Activated CD4-positive, alpha-beta T cell treated with anti-CD3 and anti-CD28 coated beads for 36 hours (primary cell): ENCODE results near the gene OSBPL10. TPM values are rescaled to one million over a fixed set of nuclear protein-coding genes. Genes with fewer than 3 reads are reported as not detected.
"Not testable (repeated sequence)": the region's sequence is repeated elsewhere in the genome, so short reads cannot be mapped to it uniquely, and the experiment has no call there.

Source experiments
- ATAC-seq: fragments of 200-7000 bp; cut with Tn5 transposase; one replicate; pipeline ENCODE4 v1.10.0; 2021; ENCODE audit warnings: mild to moderate bottlenecking, moderate library complexity
- CTCF ChIA-PET: fragments of 350-600 bp; sonication (Branson Sonifier 250); formaldehyde crosslinking; loops from one replicate; lab custom pipeline; 2021; ENCODE audit warnings: antibody characterized with exemption; lab: Charles Lee
- POLR2A ChIA-PET: fragments of 350-600 bp; sonication (Branson Sonifier 250); formaldehyde crosslinking; loops from one replicate; lab custom pipeline; 2021; ENCODE audit warnings: antibody characterized with exemption, inconsistent platforms; lab: Charles Lee
- DNase-seq: peaks from one replicate; pipeline ENCODE4 v3.0.0-alpha.2; 2020
- H3K27ac Mint-ChIP-seq: one replicate; pipeline ENCODE4 v1.8.0; 2021; ENCODE audit warnings: mixed read lengths
- H3K27me3 Mint-ChIP-seq: one replicate; pipeline ENCODE4 v1.8.0; 2021; ENCODE audit warnings: mixed read lengths
- H3K36me3 Mint-ChIP-seq: one replicate; pipeline ENCODE4 v1.8.0; 2021; ENCODE audit warnings: low read depth, mixed read lengths
- H3K4me1 Mint-ChIP-seq: one replicate; pipeline ENCODE4 v1.8.0; 2021; ENCODE audit warnings: mixed read lengths
- H3K4me3 Mint-ChIP-seq: one replicate; pipeline ENCODE4 v1.8.0; 2021; ENCODE audit warnings: mild to moderate bottlenecking, moderate library complexity, mixed read lengths
- H3K9me3 Mint-ChIP-seq: one replicate; pipeline ENCODE4 v1.8.0; 2021; ENCODE audit warnings: low read depth, mixed read lengths
- intact Hi-C, 2 experiments: fragments of 100-400 bp; cut with DNase I in 1 of 2; cut with micrococcal nuclease in 1 of 2; formaldehyde crosslinking; loops; one replicate each; pipeline versions ENCODE4 v1.14.2 to v1.15.1; 2022 to 2024; cut with DNase I, micrococcal nuclease
- total RNA-seq, 2 experiments: library from RNA; stranded (reverse); gene quantifications; one replicate each; pipeline ENCODE4 v1.2.3, GENCODE V29; 2021

The OSBPL10 gene, protein sequence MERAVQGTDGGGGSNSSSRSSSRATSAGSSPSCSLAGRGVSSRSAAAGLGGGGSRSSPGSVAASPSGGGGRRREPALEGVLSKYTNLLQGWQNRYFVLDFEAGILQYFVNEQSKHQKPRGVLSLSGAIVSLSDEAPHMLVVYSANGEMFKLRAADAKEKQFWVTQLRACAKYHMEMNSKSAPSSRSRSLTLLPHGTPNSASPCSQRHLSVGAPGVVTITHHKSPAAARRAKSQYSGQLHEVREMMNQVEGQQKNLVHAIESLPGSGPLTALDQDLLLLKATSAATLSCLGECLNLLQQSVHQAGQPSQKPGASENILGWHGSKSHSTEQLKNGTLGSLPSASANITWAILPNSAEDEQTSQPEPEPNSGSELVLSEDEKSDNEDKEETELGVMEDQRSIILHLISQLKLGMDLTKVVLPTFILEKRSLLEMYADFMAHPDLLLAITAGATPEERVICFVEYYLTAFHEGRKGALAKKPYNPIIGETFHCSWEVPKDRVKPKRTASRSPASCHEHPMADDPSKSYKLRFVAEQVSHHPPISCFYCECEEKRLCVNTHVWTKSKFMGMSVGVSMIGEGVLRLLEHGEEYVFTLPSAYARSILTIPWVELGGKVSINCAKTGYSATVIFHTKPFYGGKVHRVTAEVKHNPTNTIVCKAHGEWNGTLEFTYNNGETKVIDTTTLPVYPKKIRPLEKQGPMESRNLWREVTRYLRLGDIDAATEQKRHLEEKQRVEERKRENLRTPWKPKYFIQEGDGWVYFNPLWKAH
- 10 to 100 TPM; 11.2 to 11.8 TPM for total RNA-seq

DNA sequence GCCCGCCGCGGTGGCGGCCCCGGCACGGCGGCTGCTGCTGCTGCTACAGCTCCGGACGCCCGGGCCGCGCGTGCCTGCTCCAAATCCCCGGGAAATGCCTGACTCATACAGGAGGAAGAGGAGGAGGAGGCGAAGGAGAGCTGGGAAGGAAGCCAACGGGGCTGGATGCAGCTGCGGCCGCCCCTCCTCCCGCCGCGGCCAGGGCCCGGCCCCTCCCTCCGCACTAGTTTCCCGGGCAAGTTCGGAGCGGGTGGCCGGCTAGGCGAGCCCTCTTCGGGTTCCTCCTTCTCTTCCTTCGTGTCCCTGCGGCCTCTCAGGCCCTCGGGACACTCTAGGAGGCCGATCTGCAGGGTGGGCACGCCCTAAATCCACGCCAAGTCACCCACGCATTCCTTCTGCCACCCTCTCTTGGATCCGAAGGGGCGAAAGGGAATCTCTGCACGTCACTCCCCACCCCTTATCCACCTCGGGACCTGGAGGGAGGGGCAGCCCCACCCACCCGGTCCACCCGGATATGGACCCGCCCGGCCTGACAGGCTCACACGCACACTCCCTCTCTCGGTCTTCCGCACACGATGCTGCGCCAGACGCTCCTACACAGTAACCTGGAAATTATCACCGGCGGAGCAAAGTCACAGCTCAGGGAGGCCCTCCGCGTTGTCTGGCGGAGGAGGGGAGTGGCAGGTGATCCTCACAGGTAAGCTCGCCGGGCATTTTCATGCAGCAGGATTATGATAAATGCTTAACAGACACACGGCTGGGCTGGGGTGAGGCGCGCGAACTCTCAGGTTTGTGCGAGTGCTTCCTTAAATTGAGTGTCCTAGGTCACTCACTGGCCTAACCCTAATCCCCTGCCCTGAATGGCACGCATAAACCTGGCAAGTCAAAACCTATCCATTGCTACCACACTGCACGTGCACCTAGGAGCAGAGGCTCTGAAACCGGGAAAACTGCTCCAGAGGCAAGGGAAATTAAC lies at the start of gene OSBPL10, which contains the start of gene ZNF860:
Gene OSBPL10, minus strand, starts transcription at position 57 of the 976 bp plus-strand sequence. CDS start 83 bp downstream, outside the sequence.
Gene ZNF860, plus strand, starts transcription at position 545 of the 976 bp plus-strand sequence. CDS start 7,330 bp downstream, outside the sequence.
- H3K27ac Mint-ChIP-seq, result peak within 1 kb of the TSS; percentile 53
- H3K4me3 Mint-ChIP-seq, result peak within 1 kb of the TSS; percentile 74
- H3K27me3 Mint-ChIP-seq, result peaks cover 39% of the 10 kb centered on the region
- ChIA-PET CTCF (interaction anchor here (0.6 kb wide), 2 partner anchors 210 to 258 kb away, joined by 3 read pairs; no protein-coding TSS in a partner anchor), POLR2A (interaction anchor here (0.6 to 1.1 kb wide), 2 partner anchors 77 to 450 kb away, joined by 3 to 4 read pairs; no protein-coding TSS in a partner anchor)
- peaks cover 8% of the 10 kb centered on the region for H3K36me3 Mint-ChIP-seq
- H3K4me1 Mint-ChIP-seq, result peaks cover 20% of the 10 kb centered on the region
- peak; percentile 58 for DNase-seq
- intact Hi-C loops, result loop anchor here in 1 of 2 experiments (5.0 kb wide), 1 partner anchor 209 kb away; no protein-coding TSS in a partner anchor
- no peaks in the 10 kb centered on the region for H3K9me3 Mint-ChIP-seq
- peak; percentile 44 for ATAC-seq

DNA sequence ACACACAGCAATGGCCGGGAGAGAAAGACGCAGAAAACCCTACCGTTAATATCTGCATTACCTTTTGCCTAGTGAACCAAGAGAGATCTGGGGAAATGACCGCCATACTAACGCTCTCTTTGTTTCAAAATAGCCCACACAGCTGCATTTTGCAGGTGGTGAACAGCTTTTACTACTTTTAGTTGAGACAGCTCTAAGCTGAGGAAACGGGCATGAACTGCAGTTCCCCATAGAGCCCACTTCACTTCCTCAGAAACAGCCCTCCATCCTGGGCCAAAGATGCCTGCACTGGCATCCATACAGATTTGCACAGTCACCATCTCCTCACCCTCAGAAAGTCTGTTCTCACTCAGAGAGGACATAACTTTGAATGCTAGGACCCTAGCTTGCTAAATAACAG lies 45.5 kb upstream of the OSBPL10 start:
- ATAC-seq, result no peak
- ChIA-PET POLR2A (no interaction called here), CTCF (interaction anchor here (0.9 kb wide), 1 partner anchor 122 kb away, joined by 3 read pairs; no protein-coding TSS in a partner anchor)
- H3K36me3 Mint-ChIP-seq, result no peaks in the 10 kb centered on the region
- intact Hi-C loops, result loop anchor here in 1 of 2 experiments (10.0 kb wide), 2 partner anchors 308 to 638 kb away; no protein-coding TSS in a partner anchor
- no peak overlapping the region for H3K4me3 Mint-ChIP-seq
- no peaks in the 10 kb centered on the region for H3K4me1 Mint-ChIP-seq
- H3K27me3 Mint-ChIP-seq, result peaks cover 9% of the 10 kb centered on the region
- H3K27ac Mint-ChIP-seq, result no peak overlapping the region
- no peaks in the 10 kb centered on the region for H3K9me3 Mint-ChIP-seq
- no peak for DNase-seq

DNA sequence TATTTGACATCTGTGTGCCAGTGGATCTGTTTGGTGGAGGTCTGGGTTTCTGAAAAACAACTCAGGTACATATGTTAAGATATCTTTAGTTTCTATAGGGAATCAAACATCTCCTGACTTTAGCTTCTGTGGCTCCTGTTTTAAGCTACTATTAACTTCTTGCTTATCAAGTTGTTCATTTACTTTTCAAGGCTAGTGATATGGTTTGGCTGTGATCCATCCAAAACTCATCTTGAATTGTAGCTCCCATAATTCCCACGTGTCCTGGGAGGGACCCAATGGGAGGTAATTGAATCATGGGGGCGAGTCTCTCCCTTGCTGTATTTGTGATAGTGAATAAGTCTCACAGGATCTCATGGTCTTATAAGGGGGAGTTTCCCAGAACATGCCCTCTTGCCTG lies 41.9 kb upstream of the OSBPL10 start:
- H3K4me1 Mint-ChIP-seq, result no peaks in the 10 kb centered on the region
- H3K36me3 Mint-ChIP-seq, result no peaks in the 10 kb centered on the region
- H3K9me3 Mint-ChIP-seq, result no peaks in the 10 kb centered on the region
- CTCF ChIA-PET, result interaction anchor here (0.6 to 1.0 kb wide), 2 partner anchors 121 to 128 kb away, joined by 3 to 6 read pairs; no protein-coding TSS in a partner anchor
- intact Hi-C loops, result loop anchor here in 1 of 2 experiments (10.0 kb wide), 2 partner anchors 312 to 642 kb away; no protein-coding TSS in a partner anchor
- ATAC-seq (no peak), DNase-seq (no peak)
- POLR2A ChIA-PET, result no interaction called here
- peaks cover 9% of the 10 kb centered on the region for H3K27me3 Mint-ChIP-seq
- H3K4me3 Mint-ChIP-seq, result no peak overlapping the region
- no peak overlapping the region for H3K27ac Mint-ChIP-seq

DNA sequence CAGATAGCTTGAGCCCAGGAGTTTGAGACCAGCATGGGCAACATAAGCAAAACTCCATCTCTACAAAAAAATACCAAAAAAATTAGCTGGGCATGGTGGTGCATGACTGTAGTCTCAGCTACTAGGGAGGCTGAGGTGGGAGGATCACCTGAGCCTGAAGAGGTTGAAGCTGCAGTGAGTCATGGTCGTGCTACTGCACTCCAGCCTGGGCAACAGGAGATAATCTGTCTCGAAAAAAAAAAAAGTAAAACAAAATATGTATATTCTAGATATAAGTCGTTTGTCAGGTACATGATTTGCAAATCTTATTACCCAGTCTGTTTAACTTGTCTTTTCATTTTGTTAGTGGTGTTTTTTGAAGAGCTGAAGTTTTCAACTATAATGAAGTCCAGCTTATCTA lies 40.7 kb upstream of the OSBPL10 start:
- no peaks in the 10 kb centered on the region for H3K9me3 Mint-ChIP-seq
- DNase-seq, result no peak
- no peak overlapping the region for H3K27ac Mint-ChIP-seq
- no peak for ATAC-seq
- ChIA-PET POLR2A (no interaction called here), CTCF (interaction anchor here (0.7 kb wide), 1 partner anchor 369 kb away, joined by 3 read pairs; no protein-coding TSS in a partner anchor)
- no peak overlapping the region for H3K4me3 Mint-ChIP-seq
- peaks cover 5% of the 10 kb centered on the region for H3K27me3 Mint-ChIP-seq
- H3K4me1 Mint-ChIP-seq, result no peaks in the 10 kb centered on the region
- H3K36me3 Mint-ChIP-seq, result no peaks in the 10 kb centered on the region
- intact Hi-C loops, result loop anchor here in 1 of 2 experiments (10.0 kb wide), 2 partner anchors 313 to 643 kb away; no protein-coding TSS in a partner anchor

DNA sequence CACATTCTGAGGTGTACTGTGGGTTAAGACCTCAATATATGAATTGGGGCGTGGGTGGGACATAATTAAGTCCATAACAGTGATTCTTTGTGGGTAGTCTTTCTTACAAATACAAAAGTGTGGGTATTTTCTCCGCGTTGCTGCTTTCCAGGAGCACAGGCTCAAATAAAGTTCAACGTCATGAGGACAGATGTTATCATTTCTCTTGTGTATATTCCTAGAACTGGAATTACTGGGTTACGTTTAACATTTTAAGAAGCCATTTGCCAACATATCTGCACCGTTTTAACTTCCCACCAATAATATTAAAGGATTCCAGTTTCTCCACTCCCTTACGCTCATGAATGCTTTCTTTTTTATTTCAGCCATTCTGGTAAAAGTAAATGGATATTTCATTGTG lies 40.1 kb upstream of the OSBPL10 start:
- Mint-ChIP-seq H3K27me3 (no peaks in the 10 kb centered on the region), H3K36me3 (no peaks in the 10 kb centered on the region), H3K27ac (no peak overlapping the region), H3K4me1 (no peaks in the 10 kb centered on the region), H3K4me3 (no peak overlapping the region), H3K9me3 (no peaks in the 10 kb centered on the region)
- CTCF ChIA-PET, result interaction anchor here (5.0 kb wide), 1 partner anchor 124 kb away, joined by 41 read pairs; no protein-coding TSS in a partner anchor
- POLR2A ChIA-PET, result no interaction called here
- DNase-seq, result no peak
- ATAC-seq, result no peak
- intact Hi-C loops, result loop anchor here in 1 of 2 experiments (10.0 kb wide), 2 partner anchors 314 to 644 kb away; no protein-coding TSS in a partner anchor

DNA sequence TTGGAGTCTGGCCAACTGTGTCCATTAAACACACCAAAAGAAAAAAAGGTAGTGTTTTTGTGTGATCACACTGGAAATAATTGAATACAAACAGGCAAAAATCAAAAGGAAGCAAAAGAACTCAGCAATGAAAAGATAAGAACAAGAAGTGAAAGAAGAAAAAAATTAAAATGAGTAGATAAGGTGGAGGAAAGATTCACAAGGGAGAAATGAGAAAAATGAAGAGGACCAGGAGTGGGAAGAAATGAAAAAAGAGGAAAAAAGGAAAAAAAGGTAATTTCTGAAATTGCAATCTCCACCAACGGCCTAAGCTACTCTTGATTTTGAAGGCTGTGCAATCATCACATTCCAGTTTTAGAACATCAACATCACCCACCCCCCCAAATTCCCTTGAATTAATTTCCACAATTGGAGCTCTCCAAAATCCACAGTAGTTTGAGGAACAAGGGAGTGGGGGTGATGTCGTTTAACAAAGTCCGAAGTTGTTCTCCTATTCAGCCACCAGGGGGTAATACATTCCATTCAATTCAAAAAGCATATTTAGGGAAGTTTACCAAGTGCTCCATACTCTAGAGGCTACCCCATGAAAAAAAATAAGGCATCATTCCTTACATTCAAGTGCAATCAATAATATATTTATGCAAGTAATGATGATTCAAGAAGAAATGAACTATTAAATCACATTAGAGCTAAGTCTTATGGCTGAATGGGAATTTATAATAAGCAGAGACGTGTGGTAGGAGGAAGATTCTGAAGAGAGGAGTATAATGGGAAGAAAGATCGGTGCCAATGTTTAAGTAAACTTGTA lies 37.9 kb upstream of the OSBPL10 start:
- intact Hi-C loops, result loop anchor here (1.0 kb wide), 2 partner anchors 125 to 321 kb away; no protein-coding TSS in a partner anchor
- Mint-ChIP-seq H3K4me1 (no peaks in the 10 kb centered on the region), H3K4me3 (no peak overlapping the region), H3K27ac (no peak overlapping the region), H3K36me3 (no peaks in the 10 kb centered on the region), H3K27me3 (no peaks in the 10 kb centered on the region), H3K9me3 (peaks cover 2% of the 10 kb centered on the region)
- ATAC-seq (no peak), DNase-seq (no peak)
- ChIA-PET POLR2A (no interaction called here), CTCF (interaction anchor here (0.5 to 5.0 kb wide), 37 partner anchors 9 to 994 kb away, joined by 3 to 41 read pairs (median 4); no protein-coding TSS in a partner anchor)

DNA sequence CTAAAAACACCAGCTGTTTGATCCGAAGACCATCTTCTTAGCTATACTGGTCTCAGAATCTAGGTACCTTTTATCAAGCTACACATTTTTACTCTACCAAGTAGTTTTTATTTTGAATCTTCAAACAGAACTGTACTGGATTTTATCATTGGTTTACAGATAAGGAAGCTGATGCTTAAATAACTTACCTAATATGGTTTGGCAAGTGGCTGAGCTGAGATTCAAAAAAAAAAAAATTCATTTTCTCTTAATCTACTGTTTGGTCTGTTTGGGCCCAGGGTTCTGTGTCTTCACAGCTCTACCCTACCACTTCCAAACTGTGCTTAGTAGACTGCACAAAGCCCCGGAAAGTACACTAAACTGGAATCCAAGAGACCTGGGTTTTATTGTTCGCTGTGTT lies 36.2 kb upstream of the OSBPL10 start:
- Mint-ChIP-seq H3K4me3 (no peak overlapping the region), H3K9me3 (peaks cover 2% of the 10 kb centered on the region), H3K36me3 (no peaks in the 10 kb centered on the region), H3K27me3 (no peaks in the 10 kb centered on the region), H3K4me1 (no peaks in the 10 kb centered on the region), H3K27ac (no peak overlapping the region)
- ATAC-seq, result no peak
- POLR2A ChIA-PET, result no interaction called here
- intact Hi-C loops, result no loop called here
- CTCF ChIA-PET, result interaction anchor here (0.6 to 5.0 kb wide), 8 partner anchors 8 to 293 kb away, joined by 3 to 41 read pairs (median 4); no protein-coding TSS in a partner anchor
- no peak for DNase-seq

DNA sequence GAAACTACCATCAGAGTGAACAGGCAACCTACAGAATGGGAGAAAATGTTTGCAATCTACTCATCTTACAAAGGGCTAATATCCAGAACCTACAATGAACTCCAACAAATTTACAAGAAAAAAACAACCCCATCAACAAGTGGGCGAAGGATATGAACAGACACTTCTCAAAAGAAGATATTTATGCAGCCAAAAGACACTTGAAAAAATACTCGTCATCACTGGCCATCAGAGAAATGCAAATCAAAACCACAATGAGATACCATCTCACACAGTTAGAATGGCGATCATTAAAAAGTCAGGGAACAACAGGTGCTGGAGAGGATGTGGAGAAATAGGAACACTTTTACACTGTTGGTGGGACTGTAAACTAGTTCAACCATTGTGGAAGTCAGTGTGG lies 34.6 kb upstream of the OSBPL10 start:
- H3K27ac Mint-ChIP-seq, ATAC-seq, H3K27me3 Mint-ChIP-seq, H3K4me3 Mint-ChIP-seq, CTCF ChIA-PET, intact Hi-C loops, DNase-seq, H3K9me3 Mint-ChIP-seq, POLR2A ChIA-PET, H3K4me1 Mint-ChIP-seq, H3K36me3 Mint-ChIP-seq: not testable (repeated sequence)

DNA sequence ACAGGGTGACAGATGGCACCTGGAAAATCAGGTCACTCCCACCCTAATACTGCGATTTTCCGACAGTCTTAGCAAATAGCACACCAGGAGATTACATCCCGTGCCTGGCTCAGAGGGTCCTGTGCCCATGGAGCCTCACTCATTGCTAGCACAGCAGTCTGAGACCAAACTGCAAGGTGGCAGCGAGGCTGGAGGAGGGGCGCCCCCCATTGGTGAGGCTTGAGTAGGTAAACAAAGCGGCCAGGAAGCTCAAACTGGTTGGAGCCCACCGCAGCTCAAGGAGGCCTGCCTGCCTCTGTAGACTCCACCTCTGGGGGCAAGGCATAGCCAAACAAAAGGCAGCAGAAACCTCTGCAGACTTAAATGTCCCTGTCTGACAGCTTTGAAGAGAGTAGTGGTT lies 29.6 kb upstream of the OSBPL10 start:
- peak; percentile 47 for DNase-seq
- H3K4me3 Mint-ChIP-seq, H3K27ac Mint-ChIP-seq, intact Hi-C loops, ATAC-seq, H3K36me3 Mint-ChIP-seq, H3K27me3 Mint-ChIP-seq, POLR2A ChIA-PET, H3K4me1 Mint-ChIP-seq, H3K9me3 Mint-ChIP-seq: not testable (repeated sequence)
- CTCF ChIA-PET, result interaction anchor here (1.8 kb wide), 1 partner anchor 8 kb away, joined by 4 read pairs; no protein-coding TSS in a partner anchor
